Measurements from ENCODE around the gene GJC1.

GJC1 gene

GRCh38 chr17:44797802-44798201 lies 32.3 kb downstream of the GJC1 start:
- no peak for DNase-seq

GRCh38 chr17:44796731-44797130 lies 33.4 kb downstream of the GJC1 start:
- no peak for DNase-seq

- DNase-seq, result no peak
Observed at GRCh38 chr17:44795928-44796327, 34.2 kb downstream of the GJC1 start.

DNA sequence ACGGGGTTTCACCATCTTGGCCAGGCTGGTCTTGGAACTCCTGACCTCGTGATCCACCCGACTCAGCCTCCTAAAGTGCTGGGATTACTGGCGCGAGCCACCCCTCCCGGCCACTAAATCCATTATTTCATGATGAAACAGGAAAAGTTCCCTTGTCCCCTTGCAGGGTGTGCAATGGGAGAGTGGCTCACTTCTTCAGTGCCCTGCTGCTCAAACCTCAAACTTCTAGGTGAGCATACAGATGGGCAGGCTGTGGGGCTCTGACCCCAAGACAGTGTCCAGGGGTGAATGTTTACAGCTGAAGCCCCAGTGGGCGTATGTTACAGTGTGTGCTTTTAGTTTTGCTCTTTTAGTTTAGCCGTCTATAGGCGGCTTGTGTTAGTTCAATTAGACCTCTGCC lies 34.7 kb downstream of the GJC1 start:
- DNase-seq, result peak in 1 of 2 donors; percentile 4

- DNase-seq, result peak; percentile 95
Observed at GRCh38 chr17:44794851-44795413, 35.2 kb downstream of the GJC1 start.

DNA sequence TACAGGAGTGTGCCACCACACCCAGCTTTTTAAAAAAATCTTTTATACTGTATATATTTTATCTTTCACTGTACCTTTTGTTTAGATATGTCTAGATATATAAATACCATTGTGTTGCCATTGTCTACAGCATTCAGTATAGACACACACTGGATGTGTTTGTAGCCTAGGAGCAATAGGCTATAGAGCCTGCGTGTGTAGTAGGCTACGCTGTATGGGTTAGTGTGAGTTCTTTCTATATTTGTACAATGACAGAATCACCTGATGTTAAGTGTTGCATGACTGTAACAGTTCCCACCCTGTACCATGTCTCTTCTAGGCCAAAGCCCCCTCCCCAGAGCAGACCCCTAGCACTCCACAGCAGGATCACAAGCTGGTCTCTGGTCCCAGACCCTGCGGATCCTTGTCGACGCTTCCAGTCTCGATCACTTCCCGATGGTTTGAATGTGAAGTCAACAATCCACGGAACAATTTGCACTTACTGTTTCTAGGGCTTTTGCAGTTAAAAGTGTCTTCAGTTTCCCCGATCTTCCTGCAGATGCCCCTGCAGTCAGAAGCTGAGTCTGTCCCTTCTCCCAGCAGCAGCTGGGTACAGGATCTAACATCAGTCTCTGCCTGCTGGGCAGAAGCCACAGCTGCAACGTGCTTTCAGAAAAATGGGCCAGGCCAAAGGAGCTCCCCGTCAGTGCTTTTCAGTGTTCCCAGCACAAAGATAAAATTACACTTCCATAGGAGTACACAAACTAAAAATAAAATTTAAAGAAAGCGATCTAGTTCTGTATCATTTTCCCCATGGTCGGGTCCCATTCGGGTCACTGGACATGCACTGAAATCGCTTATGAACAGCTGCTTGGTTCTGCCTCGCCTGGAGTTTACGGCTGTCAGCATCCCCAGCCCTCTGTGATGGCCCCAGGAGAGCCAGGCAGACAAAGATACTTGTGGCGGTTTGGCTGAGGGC lies 35.9 kb downstream of the GJC1 start:
- no peak for DNase-seq

DNA sequence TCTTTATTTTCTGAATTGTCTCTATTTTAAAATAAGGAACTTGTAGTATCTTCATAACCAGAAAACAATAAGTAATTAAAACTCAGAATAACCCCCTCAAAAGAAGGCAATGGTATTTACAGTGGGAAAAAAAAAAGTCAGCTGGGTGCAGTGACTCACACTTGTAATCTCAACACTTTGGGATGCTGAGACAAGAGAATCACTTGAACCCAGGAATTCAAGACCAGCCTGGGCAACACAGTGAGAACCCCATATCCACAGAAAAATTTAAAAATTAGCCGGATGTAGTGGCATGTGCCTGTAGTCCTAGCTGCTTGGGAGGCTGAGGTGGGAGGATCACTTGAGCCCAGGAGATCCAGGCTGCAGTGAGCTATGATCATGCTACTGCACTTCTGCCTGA lies 37.8 kb downstream of the GJC1 start:
- no peak for DNase-seq

DNA sequence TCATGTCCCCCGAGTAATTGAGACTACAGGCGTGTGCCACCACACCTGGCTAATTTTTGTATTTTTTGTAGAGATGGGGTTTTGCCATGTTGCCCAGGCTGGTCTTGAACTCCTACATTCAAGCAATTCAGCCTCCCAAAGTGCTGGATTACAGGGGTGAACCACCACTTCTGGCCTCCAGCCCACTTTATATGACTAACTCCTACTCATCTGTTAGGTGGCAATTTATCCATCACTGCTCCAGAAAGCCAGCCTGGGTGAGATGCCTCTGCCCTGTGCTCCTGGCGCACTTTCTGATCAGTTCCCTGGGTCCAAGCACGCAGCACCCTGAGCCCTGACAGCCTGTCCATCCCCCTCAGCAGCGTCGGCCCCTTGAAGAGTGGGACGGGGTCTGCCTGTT lies 41.9 kb downstream of the GJC1 start:
- DNase-seq, result no peak

GRCh38 chr17:44787271-44787940 lies 42.7 kb downstream of the GJC1 start:
- no peak for DNase-seq

- no peak for DNase-seq
Observed at GRCh38 chr17:44786551-44787081, 43.5 kb downstream of the GJC1 start.

GRCh38 chr17:44785921-44786320 lies 44.2 kb downstream of the GJC1 start:
- no peak for DNase-seq

DNA sequence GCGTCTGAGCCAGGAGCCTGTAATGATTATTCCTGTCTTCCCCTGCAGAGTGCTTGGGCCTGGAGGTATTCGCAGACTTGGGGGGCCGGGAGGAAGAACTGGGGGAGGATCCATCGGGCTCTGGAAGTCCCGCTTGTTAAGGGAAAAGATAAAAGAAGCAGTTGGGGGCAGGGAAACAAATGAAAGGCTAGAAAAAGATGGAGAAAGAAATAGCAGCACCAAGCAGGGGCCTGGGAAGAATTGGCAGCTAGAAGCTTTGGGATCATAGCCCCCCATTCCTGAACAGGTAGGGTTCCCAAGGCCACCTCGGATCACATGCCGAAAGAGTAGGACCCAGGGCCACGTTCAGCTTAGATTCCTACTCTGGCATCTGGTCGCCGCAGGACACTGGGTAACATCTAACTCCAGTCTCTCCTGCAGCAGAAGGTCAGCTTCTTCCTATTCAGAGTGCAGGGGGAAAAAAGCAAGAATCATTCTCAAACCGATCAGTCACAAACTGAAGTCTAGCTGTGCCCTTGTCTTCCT lies 47.7 kb downstream of the GJC1 start:
- no peak for DNase-seq

DNA sequence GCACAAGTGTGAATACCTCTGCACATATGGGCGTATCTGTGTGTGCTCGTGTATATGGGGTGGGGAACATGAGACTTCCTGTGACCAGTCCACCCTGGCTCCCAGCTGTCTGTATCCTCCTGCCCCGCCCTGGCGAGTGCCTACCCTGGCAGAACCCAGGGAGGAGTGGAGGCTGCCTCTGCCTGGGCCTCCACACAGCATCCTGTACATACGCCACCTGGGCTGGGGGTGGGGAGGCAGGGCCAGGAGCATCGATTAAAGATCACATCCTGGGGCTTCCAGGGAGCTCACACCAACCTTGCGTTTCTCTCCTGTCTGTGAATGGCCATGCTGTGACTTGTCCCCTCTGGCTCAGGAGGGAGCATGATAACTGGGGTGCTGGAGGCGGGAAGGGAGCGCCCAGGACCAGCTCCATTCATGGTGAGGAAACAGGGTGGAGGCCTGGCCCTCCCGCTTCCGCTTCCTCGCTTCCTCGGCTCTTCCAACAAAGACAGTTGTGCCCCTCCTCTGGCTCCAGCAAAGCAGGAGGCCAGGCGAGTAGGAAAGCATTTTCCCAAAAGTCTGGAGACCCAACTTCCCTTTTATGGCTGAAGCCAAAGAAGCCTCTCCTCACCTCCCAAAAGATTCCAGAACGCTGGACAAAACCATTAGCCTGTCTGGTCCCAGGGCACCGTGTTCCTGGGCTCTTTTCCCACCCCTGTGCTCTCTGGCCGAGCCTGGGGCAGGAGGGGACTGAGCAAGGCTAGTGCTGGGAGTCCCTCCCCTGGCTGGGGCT lies 48.3 kb downstream of the GJC1 start:
- no peak for DNase-seq

DNA sequence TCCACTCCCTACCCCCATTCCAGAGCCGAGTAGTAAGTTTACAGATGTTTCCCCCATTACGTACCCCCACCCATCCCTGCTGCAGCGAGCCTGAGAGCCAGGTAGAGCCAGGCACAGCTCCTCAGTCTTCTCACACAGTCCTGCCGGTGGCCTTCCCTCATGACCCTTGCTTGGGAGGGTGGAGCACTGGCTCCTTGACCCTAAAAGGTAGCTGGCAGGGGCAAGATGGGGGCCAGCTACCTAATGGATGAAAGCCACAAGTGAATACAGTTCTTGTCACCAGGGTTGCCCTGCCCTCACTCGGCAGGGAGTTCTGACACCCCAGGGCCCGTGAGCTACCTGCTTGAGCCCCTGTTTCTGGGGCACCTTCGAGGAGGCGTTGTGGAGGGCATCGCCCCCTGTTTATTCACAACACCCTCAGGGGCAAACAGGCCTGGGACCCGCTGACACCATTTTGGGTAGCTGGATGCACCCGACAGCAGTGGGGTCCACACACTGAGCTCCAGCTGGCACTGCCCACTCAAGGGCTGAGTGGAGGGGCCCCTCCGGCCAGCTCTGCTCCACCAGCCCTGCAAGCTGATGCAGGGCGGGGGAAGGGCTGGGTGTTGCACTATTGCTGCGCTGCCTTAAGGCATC lies 49.1 kb downstream of the GJC1 start:
- DNase-seq, result no peak

DNA sequence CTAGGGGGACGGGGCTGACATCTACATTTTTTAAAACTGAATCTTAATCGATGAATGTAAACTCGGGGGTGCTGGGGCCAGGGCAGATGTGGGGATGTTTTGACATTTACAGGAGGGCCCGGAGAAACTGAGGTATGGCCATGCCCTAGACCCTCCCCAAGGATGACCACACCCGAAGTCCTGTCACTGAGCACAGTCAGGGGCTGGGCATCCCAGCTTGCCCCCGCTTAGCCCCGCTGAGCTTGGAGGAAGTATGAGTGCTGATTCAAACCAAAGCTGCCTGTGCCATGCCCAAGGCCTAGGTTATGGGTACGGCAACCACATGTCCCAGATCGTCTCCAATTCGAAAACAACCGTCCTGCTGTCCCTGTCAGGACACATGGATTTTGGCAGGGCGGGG lies 49.9 kb downstream of the GJC1 start:
- DNase-seq, result no peak

- DNase-seq, result peak; percentile 70 to 71
Observed at GRCh38 chr17:44779211-44780025, 50.7 kb downstream of the GJC1 start.

DNA sequence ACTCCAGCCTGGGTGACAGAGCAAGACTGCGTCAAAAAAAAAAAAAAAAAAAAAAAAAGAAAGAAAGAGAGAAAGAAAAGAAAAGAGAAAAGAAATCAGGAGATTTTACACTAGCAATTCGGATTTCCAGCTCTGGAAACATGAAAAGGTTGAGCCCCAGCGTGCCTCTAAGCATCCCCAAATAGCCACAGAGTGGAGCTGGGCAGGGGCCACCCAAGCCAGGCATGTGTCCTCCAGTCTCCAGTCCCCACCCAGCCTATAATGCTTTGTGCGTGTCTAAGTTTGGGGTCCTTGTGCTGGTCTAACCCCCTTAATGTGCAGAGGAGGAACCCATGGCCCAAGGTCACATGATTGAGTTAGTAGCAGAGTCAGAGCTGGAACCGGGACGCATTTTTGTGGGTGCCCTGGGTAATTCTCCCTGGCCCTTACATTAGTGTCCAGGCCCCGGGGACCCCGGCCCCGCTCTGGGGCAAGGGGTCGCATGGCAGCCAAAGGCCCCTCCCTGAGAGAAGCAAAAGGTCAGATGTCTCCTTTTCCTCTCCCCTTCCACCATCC lies 51.4 kb downstream of the GJC1 start:
- DNase-seq, result no peak

DNA sequence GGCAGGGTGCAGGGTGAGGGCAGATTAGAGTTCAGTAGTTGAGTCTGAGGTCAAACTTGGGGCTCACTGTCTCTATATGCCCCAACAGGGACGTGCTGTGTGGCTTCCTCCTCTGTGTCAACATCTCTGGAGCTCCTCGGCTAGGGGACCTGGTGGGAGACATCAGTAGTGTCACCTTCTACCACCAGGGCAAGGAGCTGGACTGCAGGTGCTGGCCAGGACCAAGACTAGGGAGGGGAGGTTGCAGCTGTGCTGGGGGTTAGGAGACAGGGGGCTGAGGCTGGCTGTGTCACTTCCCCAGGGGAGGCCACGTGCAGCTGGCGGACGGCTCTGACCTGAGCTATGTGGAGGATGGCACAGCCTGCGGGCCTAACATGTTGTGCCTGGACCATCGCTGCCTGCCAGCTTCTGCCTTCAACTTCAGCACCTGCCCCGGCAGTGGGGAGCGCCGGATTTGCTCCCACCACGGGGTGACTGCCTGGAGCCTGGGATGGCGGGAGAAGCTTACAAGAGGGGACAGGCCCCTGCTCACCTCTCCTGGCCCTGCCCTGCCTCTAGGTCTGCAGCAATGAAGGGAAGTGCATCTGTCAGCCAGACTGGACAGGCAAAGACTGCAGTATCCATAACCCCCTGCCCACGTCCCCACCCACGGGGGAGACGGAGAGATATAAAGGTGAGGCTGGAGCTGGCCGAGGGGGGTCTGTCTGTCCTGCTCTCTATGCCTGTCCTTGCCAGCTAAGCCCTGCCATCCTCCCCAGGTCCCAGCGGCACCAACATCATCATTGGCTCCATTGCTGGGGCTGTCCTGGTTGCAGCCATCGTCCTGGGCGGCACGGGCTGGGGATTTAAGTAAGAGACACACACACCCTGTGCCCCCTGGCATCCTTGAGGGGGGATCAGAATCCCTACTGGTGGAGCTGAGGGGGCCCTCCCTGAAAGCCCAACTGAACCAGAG lies 52.4 kb downstream of the GJC1 start:
- DNase-seq, result no peak

DNA sequence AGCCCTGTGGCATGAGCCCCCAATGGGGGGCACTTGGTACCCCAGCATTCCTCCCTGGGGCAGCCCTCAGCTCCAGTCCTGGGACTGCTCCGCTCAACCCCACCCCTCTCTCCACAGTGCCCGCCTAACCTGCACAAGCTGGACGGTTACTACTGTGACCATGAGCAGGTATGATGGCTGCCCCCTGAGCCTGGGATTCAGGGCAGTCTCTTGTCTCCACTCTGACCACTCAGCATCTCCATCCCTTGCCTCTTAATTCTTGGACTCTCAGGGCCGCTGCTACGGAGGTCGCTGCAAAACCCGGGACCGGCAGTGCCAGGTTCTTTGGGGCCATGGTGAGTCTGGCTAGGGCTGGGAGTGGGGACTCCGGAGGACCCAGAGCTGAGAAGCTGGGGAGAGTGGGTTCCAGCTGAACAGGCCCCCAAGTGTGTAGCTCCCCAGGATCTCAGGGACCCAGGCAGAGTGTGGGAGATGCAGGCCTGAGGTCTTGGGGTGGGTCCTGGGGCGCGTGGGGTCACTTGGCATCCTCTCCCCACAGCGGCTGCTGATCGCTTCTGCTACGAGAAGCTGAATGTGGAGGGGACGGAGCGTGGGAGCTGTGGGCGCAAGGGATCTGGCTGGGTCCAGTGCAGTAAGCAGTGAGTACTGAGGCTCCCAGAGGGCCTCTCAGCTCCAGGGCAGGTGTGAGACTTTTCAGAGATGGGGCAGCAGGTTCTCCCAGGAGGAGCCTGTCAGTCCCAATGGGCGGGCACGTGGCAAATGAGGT lies 53.3 kb downstream of the GJC1 start:
- DNase-seq, result no peak
